ENCODE measurements around the gene ZFAND5.

The ZFAND5 gene

GRCh38 chr9:72306761-72307160 lies 58.2 kb downstream of the ZFAND5 start:
- Histone ChIP-seq H3F3A (ENCODE audit: insufficient read depth, low read length) (no peaks in the 10 kb centered on the region), H4K20me1 (ENCODE audit: insufficient read depth, low read length) (no peaks in the 10 kb centered on the region), H3K79me2 (ENCODE audit: low read length) (no peaks in the 10 kb centered on the region), H3K4me1 (ENCODE audit: low read length) (peaks cover 10% of the 10 kb centered on the region), H3K9me3 (replicated peaks; ENCODE audit: insufficient read depth, low read length) (no peaks in the 10 kb centered on the region), H3K4me2 (ENCODE audit: low read depth, low read length) (no peak overlapping the region), H3K27me3 (replicated peaks; ENCODE audit: insufficient read depth, low read length) (no peaks in the 10 kb centered on the region), H3K27ac (ENCODE audit: low read length) (no peak overlapping the region), H3K36me3 (replicated peaks; ENCODE audit: insufficient read depth, low read length) (no peaks in the 10 kb centered on the region), H2AFZ (ENCODE audit: low read length) (no peak overlapping the region), H3K9ac (ENCODE audit: low read length) (no peak overlapping the region), H3K4me3 (ENCODE audit: low read length) (no peak overlapping the region), H3K9me2 (replicated peaks; ENCODE audit: insufficient read depth, low read length) (no peaks in the 10 kb centered on the region)
- no peak for DNase-seq
- no peak for TF ChIP-seq EZH2phosphoT487 (IDR thresholded peaks at IDR 0.05; ENCODE audit: low read length)
- TF ChIP-seq EZH2 (optimal IDR thresholded peaks at IDR 0.05; ENCODE audit: low read depth, low read length) = no peak
- TF ChIP-seq CTCF (IDR thresholded peaks at IDR 0.05; ENCODE audit: low read length) = no peak

DNA sequence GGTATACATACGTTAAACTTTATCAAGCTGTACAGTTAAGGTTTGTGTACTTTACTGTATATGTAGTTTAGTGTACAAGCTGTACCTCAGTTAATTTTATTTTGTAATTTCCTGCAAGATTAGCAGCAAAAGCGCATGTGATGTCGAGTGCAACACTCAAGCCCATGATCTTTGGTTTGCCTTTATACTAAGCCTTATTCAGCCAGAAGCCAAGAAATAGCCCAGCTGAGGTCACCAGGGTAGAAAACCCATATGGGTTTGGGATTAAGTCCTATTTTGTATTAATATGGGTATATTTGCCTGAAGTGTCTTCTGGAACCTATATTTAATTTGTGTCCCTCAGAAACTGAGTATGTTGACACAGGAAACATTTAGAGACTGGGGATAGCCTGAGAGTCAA lies 59.3 kb downstream of the ZFAND5 start:
- H3K27ac ChIP-seq (ENCODE audit: low read length) = no peak overlapping the region
- no peaks in the 10 kb centered on the region for H3K9me2 ChIP-seq (replicated peaks; ENCODE audit: insufficient read depth, low read length)
- no peaks in the 10 kb centered on the region for H3K27me3 ChIP-seq (replicated peaks; ENCODE audit: insufficient read depth, low read length)
- no peak overlapping the region for H3K4me2 ChIP-seq (ENCODE audit: low read depth, low read length)
- no peaks in the 10 kb centered on the region for H3K79me2 ChIP-seq (ENCODE audit: low read length)
- no peaks in the 10 kb centered on the region for H3K9me3 ChIP-seq (replicated peaks; ENCODE audit: insufficient read depth, low read length)
- no peaks in the 10 kb centered on the region for H3F3A ChIP-seq (ENCODE audit: insufficient read depth, low read length)
- no peaks in the 10 kb centered on the region for H3K36me3 ChIP-seq (replicated peaks; ENCODE audit: insufficient read depth, low read length)
- no peak overlapping the region for H3K9ac ChIP-seq (ENCODE audit: low read length)
- no peak overlapping the region for H3K4me3 ChIP-seq (ENCODE audit: low read length)
- peaks cover 15% of the 10 kb centered on the region for H3K4me1 ChIP-seq (ENCODE audit: low read length)
- H4K20me1 ChIP-seq (ENCODE audit: insufficient read depth, low read length) = no peaks in the 10 kb centered on the region
- H2AFZ ChIP-seq (ENCODE audit: low read length) = peak overlapping the region; percentile 62; the same call in 1 of the 2 replicates
- no peak for DNase-seq
- TF ChIP-seq EZH2phosphoT487 (IDR thresholded peaks at IDR 0.05; ENCODE audit: low read length) = no peak
- no peak for TF ChIP-seq CTCF (IDR thresholded peaks at IDR 0.05; ENCODE audit: low read length)
- TF ChIP-seq EZH2 (optimal IDR thresholded peaks at IDR 0.05; ENCODE audit: low read depth, low read length) = no peak

- Histone ChIP-seq H3K27me3 (replicated peaks; ENCODE audit: insufficient read depth, low read length) (no peaks in the 10 kb centered on the region), H3K27ac (ENCODE audit: low read length) (no peak overlapping the region), H3K4me3 (ENCODE audit: low read length) (no peak overlapping the region), H3K4me1 (ENCODE audit: low read length) (peaks cover 20% of the 10 kb centered on the region), H4K20me1 (ENCODE audit: insufficient read depth, low read length) (no peaks in the 10 kb centered on the region), H3K9ac (ENCODE audit: low read length) (no peak overlapping the region), H3K9me3 (replicated peaks; ENCODE audit: insufficient read depth, low read length) (no peaks in the 10 kb centered on the region), H3K9me2 (replicated peaks; ENCODE audit: insufficient read depth, low read length) (no peaks in the 10 kb centered on the region), H2AFZ (ENCODE audit: low read length) (peak overlapping the region; percentile 62), H3K36me3 (replicated peaks; ENCODE audit: insufficient read depth, low read length) (no peaks in the 10 kb centered on the region), H3F3A (ENCODE audit: insufficient read depth, low read length) (no peaks in the 10 kb centered on the region), H3K4me2 (ENCODE audit: low read depth, low read length) (peak overlapping the region; percentile 43; the same call in 1 of the 2 replicates), H3K79me2 (ENCODE audit: low read length) (no peaks in the 10 kb centered on the region)
- no peak for TF ChIP-seq CTCF (IDR thresholded peaks at IDR 0.05; ENCODE audit: low read length)
- TF ChIP-seq EZH2 (optimal IDR thresholded peaks at IDR 0.05; ENCODE audit: low read depth, low read length) = no peak
- TF ChIP-seq EZH2phosphoT487 (IDR thresholded peaks at IDR 0.05; ENCODE audit: low read length) = no peak
- DNase-seq = peak; percentile 12
Measured at GRCh38 chr9:72305102-72305546, 59.9 kb downstream of the ZFAND5 start.
